Endothelial cell of umbilical vein (primary cell): ENCODE measurements around the gene VDR. TPM values are rescaled to one million over a fixed set of nuclear protein-coding genes. Genes with fewer than 3 reads are reported as not detected.

Source experiments
- BruUV-seq: library from RNA; stranded (reverse); fragments of 400-500 nt; replicated peaks from 2 replicates; lab custom pipeline; 2021; lab: Mats Ljungman, UMichigan
- CTCF ChIA-PET: fragments of 300-600, 350-600 bp; sonication (Branson Sonifier 250); formaldehyde crosslinking; loops from one replicate; lab custom pipeline; 2021; ENCODE audit warnings: antibody characterized with exemption, inconsistent platforms; lab: Charles Lee
- POLR2A ChIA-PET: fragments of 300-600, 350-600 bp; sonication (Branson Sonifier 250); formaldehyde crosslinking; loops from one replicate; lab custom pipeline; 2021; ENCODE audit warnings: antibody characterized with exemption, inconsistent platforms; lab: Charles Lee
- DNase-seq: peaks from one replicate; pipeline ENCODE4 v3.0.0-alpha.2; 2011; ENCODE audit warnings: low read depth, low spot score
- FAIRE-seq: peaks from 2 replicates; lab custom pipeline; 2011; peaks lifted over from hg19 to GRCh38; lab: Jason Lieb, UNC
- H2AFZ ChIP-seq: 2 replicates; pipeline ENCODE4 v1.6.0; 2012; ENCODE audit warnings: low read depth, low read length, control low read depth, inconsistent platforms
- H3K27ac ChIP-seq: 2 replicates; pipeline ENCODE4 v1.5.1; 2011; ENCODE audit warnings: low read depth, mild to moderate bottlenecking, control low read depth, low read length, moderate library complexity; ENCODE audit not compliant: insufficient read depth
- H3K27me3 ChIP-seq, 2 experiments: 2 replicates each; pipeline versions ENCODE4 v1.6.0 to v1.6.1; 2011; ENCODE audit warnings: low read length in 2 of 2, mixed read lengths in 1 of 2; ENCODE audit not compliant: control insufficient read depth in 2 of 2, insufficient read depth in 2 of 2
- H3K36me3 ChIP-seq, 2 experiments: 2 replicates in 1 of 2; 3 replicates in 1 of 2; pipeline ENCODE4 v1.5.1; 2011; ENCODE audit warnings: low read length in 2 of 2, mild to moderate bottlenecking in 1 of 2, moderate library complexity in 1 of 2; ENCODE audit not compliant: control insufficient read depth in 2 of 2, insufficient read depth in 2 of 2; ENCODE audit errors: extremely low read depth in 1 of 2
- H3K4me1 ChIP-seq: 3 replicates; pipeline ENCODE4 v1.5.1; 2011; ENCODE audit warnings: mild to moderate bottlenecking, low read length; ENCODE audit not compliant: control insufficient read depth, insufficient read depth; ENCODE audit errors: extremely low read depth
- H3K4me2 ChIP-seq: 2 replicates; pipeline ENCODE4 v1.6.1; 2011; ENCODE audit warnings: low read length, control low read depth, mixed read lengths; ENCODE audit not compliant: insufficient read depth
- H3K4me3 ChIP-seq, 3 experiments: fragments of 200-600 bp in 1 of 3; sonication (generic), shearing (Covaris generic) in 1 of 3; replicated peaks in 1 of 3; 2 replicates each; pipeline ENCODE4 v1.5.1; 2011 to 2016; ENCODE audit warnings: control low read depth in 3 of 3, low read length in 3 of 3, mild to moderate bottlenecking in 2 of 3, inconsistent platforms in 1 of 3, low read depth in 1 of 3, moderate library complexity in 1 of 3; ENCODE audit not compliant: insufficient read depth in 1 of 3
- H3K79me2 ChIP-seq: 2 replicates; pipeline ENCODE4 v1.6.0; 2012; ENCODE audit warnings: low read length, inconsistent platforms; ENCODE audit not compliant: control insufficient read depth, insufficient read depth
- H3K9ac ChIP-seq: replicated peaks from 2 replicates; pipeline ENCODE3; 2011; ENCODE audit warnings: low read length, control low read depth; ENCODE audit not compliant: insufficient read depth; ENCODE audit errors: extremely low read depth
- H3K9me1 ChIP-seq: replicated peaks from 3 replicates; pipeline ENCODE4 v1.6.0; 2011; ENCODE audit warnings: mild to moderate bottlenecking, low read length; ENCODE audit not compliant: control insufficient read depth, insufficient read depth; ENCODE audit errors: extremely low read depth
- H3K9me3 ChIP-seq: replicated peaks from 2 replicates; pipeline ENCODE4 v1.5.1; 2012; ENCODE audit warnings: low read length, inconsistent platforms; ENCODE audit not compliant: control insufficient read depth, insufficient read depth
- H4K20me1 ChIP-seq: replicated peaks from 2 replicates; pipeline ENCODE3; 2011; ENCODE audit warnings: mild to moderate bottlenecking, low read length; ENCODE audit not compliant: control insufficient read depth, insufficient read depth; ENCODE audit errors: extremely low read depth
- CTCF ChIP-seq, 2 donors: IDR thresholded peaks; 1 replicate in 1 of 2; 2 replicates in 1 of 2; pipeline ENCODE4 v1.5.1; 2011; ENCODE audit warnings: low read length in 2 of 2, mild to moderate bottlenecking in 2 of 2, moderate library complexity in 2 of 2, control low read depth in 1 of 2, inconsistent platforms in 1 of 2, low read depth in 1 of 2; ENCODE audit not compliant: insufficient read depth in 1 of 2; ENCODE audit errors: extremely low read depth in 1 of 2
- EZH2 ChIP-seq: IDR thresholded peaks from 2 replicates; pipeline ENCODE4 v1.6.1; 2012; ENCODE audit warnings: borderline replicate concordance, low read depth, mild to moderate bottlenecking, moderate library complexity, low read length, inconsistent platforms; ENCODE audit not compliant: severe bottlenecking
- FOS ChIP-seq: IDR thresholded peaks from 2 replicates; pipeline ENCODE4 v1.6.1; 2011; ENCODE audit warnings: mild to moderate bottlenecking, low read length, moderate library complexity, borderline replicate concordance; ENCODE audit not compliant: insufficient read depth
- GATA2 ChIP-seq: IDR thresholded peaks from 2 replicates; pipeline ENCODE4 v1.7.0; 2011; ENCODE audit warnings: low read depth, mild to moderate bottlenecking, moderate library complexity, mixed read lengths, low read length; ENCODE audit not compliant: insufficient read length, insufficient read depth
- JUN ChIP-seq: IDR thresholded peaks from 2 replicates; pipeline ENCODE4 v1.6.1; 2011; ENCODE audit warnings: borderline replicate concordance, low read depth; ENCODE audit not compliant: insufficient read length, insufficient read depth
- MAX ChIP-seq: IDR thresholded peaks from 2 replicates; pipeline ENCODE4 v1.6.1; 2011; ENCODE audit not compliant: insufficient read depth, insufficient read length
- MYC ChIP-seq: IDR thresholded peaks from one replicate; pipeline ENCODE4 v1.6.1; 2011; ENCODE audit warnings: mild to moderate bottlenecking, low read depth, low read length
- POLR2A ChIP-seq: IDR thresholded peaks from 2 replicates; pipeline ENCODE4 v1.6.1; 2012; ENCODE audit warnings: low read depth, mild to moderate bottlenecking, control low read depth, low read length
- POLR2AphosphoS5 ChIP-seq: IDR thresholded peaks from 2 replicates; pipeline ENCODE4 v1.6.1; 2012; ENCODE audit warnings: low read depth, mild to moderate bottlenecking, control low read depth, low read length, moderate library complexity; ENCODE audit not compliant: insufficient read depth
- dilution Hi-C: fragments of 300-500 bp; cut with MboI; formaldehyde crosslinking; loops from one replicate; pipeline ENCODE4 v1.15.0; 2019; ENCODE audit warnings: low sequenced_read_pairs; ENCODE audit not compliant: extremely low pct_ligation_motif_present
- intact Hi-C: fragments of 100-400 bp; cut with micrococcal nuclease; formaldehyde crosslinking; loops from one replicate; pipeline ENCODE4 v1.10.0; 2022
- polyA plus RNA-seq, 4 experiments: library from polyadenylated mRNA; depleted of rRNA in 3 of 4; stranded (reverse) in 3 of 4; unstranded in 1 of 4; fragments of >200 nt; gene quantifications; 2 replicates each; pipeline versions ENCODE4 v1.2.1 to v1.2.3, GENCODE V29; 2011 to 2012; ENCODE audit warnings: missing spikeins in 1 of 4
- total RNA-seq: library from RNA; stranded (reverse); gene quantifications from 2 replicates; pipeline ENCODE4 v1.2.3, GENCODE V29; 2021

Gene VDR
- total and polyA plus RNA-seq, 2 donors (not counting 3 experiments of a cell fraction or from before 2014, with no cell fraction given): 0.73 to 0.91 TPM

GRCh38 chr12:47863467-47863866 is 41.3 kb downstream of the VDR start:
- FAIRE-seq (no peak), DNase-seq (no peak)
- dilution Hi-C loops: no loop called here
- no peaks in the 10 kb centered on the region for H3K79me2 ChIP-seq
- H2AFZ ChIP-seq: no peak overlapping the region
- intact Hi-C loops: no loop called here
- H3K36me3 ChIP-seq: no peaks in the 10 kb centered on the region
- H3K4me1 ChIP-seq: peaks cover 6% of the 10 kb centered on the region
- no peaks in the 10 kb centered on the region for H3K9me3 ChIP-seq
- H3K4me2 ChIP-seq: no peak overlapping the region
- TF ChIP-seq POLR2AphosphoS5: no peak
- TF ChIP-seq MYC: no peak
- TF ChIP-seq POLR2A: no peak
- TF ChIP-seq JUN: no peak
- TF ChIP-seq CTCF (IDR thresholded peaks at IDR 0.05; ENCODE audit: extremely low read depth in 1 of 2, insufficient read depth in 1 of 2, low read depth in 1 of 2, low read length in 2 of 2): no peak
- TF ChIP-seq MAX: no peak
- no peak for TF ChIP-seq FOS
- TF ChIP-seq EZH2: no peak
- TF ChIP-seq GATA2: no peak
- CTCF ChIA-PET: no interaction called here
- no peaks in the 10 kb centered on the region for H3K27me3 ChIP-seq
- POLR2A ChIA-PET: no interaction called here
- no peaks in the 10 kb centered on the region for H4K20me1 ChIP-seq
- no TSS peak for BruUV-seq
- no peak overlapping the region for H3K4me3 ChIP-seq
- H3K27ac ChIP-seq: no peak overlapping the region
- no peaks in the 10 kb centered on the region for H3K9me1 ChIP-seq
- H3K9ac ChIP-seq: no peak overlapping the region
